ENCODE measurements around the gene NLK.
"Not testable (repeated sequence)": the region's sequence is repeated elsewhere in the genome, so short reads cannot be mapped to it uniquely, and the experiment has no call there.

GRCh38 chr17:28035884-28036283, 6.6 kb upstream of the NLK start:
- TF ChIP-seq POLR2A (IDR thresholded peaks at IDR 0.05; ENCODE audit: low read depth, low read length); MAX (IDR thresholded peaks at IDR 0.05; ENCODE audit: insufficient read depth, insufficient read length); EZH2 (IDR thresholded peaks at IDR 0.05; ENCODE audit: borderline replicate concordance, low read depth, low read length, severe bottlenecking): not testable (repeated sequence)
- TF ChIP-seq, protein P1, sequence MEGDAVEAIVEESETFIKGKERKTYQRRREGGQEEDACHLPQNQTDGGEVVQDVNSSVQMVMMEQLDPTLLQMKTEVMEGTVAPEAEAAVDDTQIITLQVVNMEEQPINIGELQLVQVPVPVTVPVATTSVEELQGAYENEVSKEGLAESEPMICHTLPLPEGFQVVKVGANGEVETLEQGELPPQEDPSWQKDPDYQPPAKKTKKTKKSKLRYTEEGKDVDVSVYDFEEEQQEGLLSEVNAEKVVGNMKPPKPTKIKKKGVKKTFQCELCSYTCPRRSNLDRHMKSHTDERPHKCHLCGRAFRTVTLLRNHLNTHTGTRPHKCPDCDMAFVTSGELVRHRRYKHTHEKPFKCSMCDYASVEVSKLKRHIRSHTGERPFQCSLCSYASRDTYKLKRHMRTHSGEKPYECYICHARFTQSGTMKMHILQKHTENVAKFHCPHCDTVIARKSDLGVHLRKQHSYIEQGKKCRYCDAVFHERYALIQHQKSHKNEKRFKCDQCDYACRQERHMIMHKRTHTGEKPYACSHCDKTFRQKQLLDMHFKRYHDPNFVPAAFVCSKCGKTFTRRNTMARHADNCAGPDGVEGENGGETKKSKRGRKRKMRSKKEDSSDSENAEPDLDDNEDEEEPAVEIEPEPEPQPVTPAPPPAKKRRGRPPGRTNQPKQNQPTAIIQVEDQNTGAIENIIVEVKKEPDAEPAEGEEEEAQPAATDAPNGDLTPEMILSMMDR (IDR thresholded peaks at IDR 0.05; ENCODE audit: extremely low read depth in 1 of 2, insufficient read depth in 1 of 2, low read depth in 1 of 2, low read length in 2 of 2) = not testable (repeated sequence)

Measured in endothelial cell of umbilical vein (primary cell).